H1 (cell line): ENCODE measurements around the gene TOM1. TPM values are rescaled to one million over a fixed set of nuclear protein-coding genes. Genes with fewer than 3 reads are reported as not detected.

Experiments
- CTCF ChIA-PET: fragments of 300-600 bp; sonication (Branson Sonifier 250); formaldehyde crosslinking; loops from one replicate; lab custom pipeline; 2021; ENCODE audit not compliant: partially characterized antibody; lab: Charles Lee
- POLR2A ChIA-PET: fragments of 300-600 bp; sonication (Branson Sonifier 250); formaldehyde crosslinking; loops from one replicate; lab custom pipeline; 2021; ENCODE audit warnings: inconsistent platforms; ENCODE audit not compliant: partially characterized antibody; lab: Charles Lee
- DNase-seq, 2 experiments: peaks; one replicate each; pipeline versions ENCODE4 v3.0.0 to v3.0.0-alpha.2; 2010 to 2022; ENCODE audit warnings: low spot score in 2 of 2, low read depth in 1 of 2, mixed read lengths in 1 of 2
- FAIRE-seq: peaks from 2 replicates; lab custom pipeline; 2011; peaks lifted over from hg19 to GRCh38; lab: Jason Lieb, UNC
- H2AFZ ChIP-seq: 2 replicates; pipeline ENCODE4 v1.8.1; 2012; ENCODE audit warnings: low read length, inconsistent platforms
- H2AK5ac ChIP-seq: 2 replicates; pipeline ENCODE4 v1.6.1; 2013; ENCODE audit warnings: low read depth, low read length
- H2BK120ac ChIP-seq: replicated peaks from 2 replicates; pipeline ENCODE3; 2013; ENCODE audit warnings: low read depth, low read length, inconsistent platforms
- H2BK12ac ChIP-seq: 2 replicates; pipeline ENCODE4 v1.6.1; 2013; ENCODE audit warnings: low read depth, low read length
- H2BK15ac ChIP-seq: 2 replicates; pipeline ENCODE4 v1.6.1; 2013; ENCODE audit warnings: low read length
- H2BK20ac ChIP-seq: 2 replicates; pipeline ENCODE4 v1.6.1; 2013; ENCODE audit warnings: low read length
- H2BK5ac ChIP-seq: 2 replicates; pipeline ENCODE4 v1.6.1; 2013; ENCODE audit warnings: low read depth, low read length
- H3K14ac ChIP-seq: 2 replicates; pipeline ENCODE4 v1.6.1; 2013; ENCODE audit warnings: inconsistent platforms; ENCODE audit not compliant: insufficient read length
- H3K18ac ChIP-seq: 2 replicates; pipeline ENCODE4 v1.6.1; 2013; ENCODE audit warnings: low read length; ENCODE audit errors: extremely low read depth
- H3K23ac ChIP-seq: 2 replicates; pipeline ENCODE4 v1.6.1; 2013; ENCODE audit warnings: inconsistent platforms; ENCODE audit not compliant: insufficient read length
- H3K23me2 ChIP-seq: 2 replicates; pipeline ENCODE4 v1.6.1; 2013; ENCODE audit warnings: low read depth, low read length
- H3K27ac ChIP-seq: 2 replicates; pipeline ENCODE4 v1.6.1; 2011; ENCODE audit warnings: low read depth, low read length, inconsistent platforms
- H3K27me3 ChIP-seq, 4 experiments: replicated peaks in 1 of 4; 1 replicate in 1 of 4; 2 replicates in 3 of 4; pipeline versions ENCODE4 v1.6.1 to v1.8.1; 2011 to 2013; ENCODE audit warnings: low read length in 3 of 4, mild to moderate bottlenecking in 3 of 4, inconsistent platforms in 2 of 4, mixed read lengths in 2 of 4, moderate library complexity in 1 of 4; ENCODE audit not compliant: control insufficient read depth in 3 of 4, insufficient read depth in 3 of 4; ENCODE audit errors: extremely low read depth in 1 of 4
- H3K36me3 ChIP-seq, 4 experiments: 2 replicates each; pipeline versions ENCODE4 v1.6.1 to v1.8.1; 2011 to 2013; ENCODE audit warnings: mild to moderate bottlenecking in 4 of 4, low read length in 3 of 4, moderate library complexity in 2 of 4, control low read depth in 1 of 4, inconsistent platforms in 1 of 4; ENCODE audit not compliant: insufficient read depth in 4 of 4, control insufficient read depth in 2 of 4
- H3K4ac ChIP-seq: replicated peaks from 2 replicates; pipeline ENCODE3; 2013; ENCODE audit warnings: low read length, low read depth, mixed read lengths, inconsistent platforms; ENCODE audit not compliant: insufficient read length
- H3K4me1 ChIP-seq, 4 experiments: replicated peaks in 1 of 4; 1 replicate in 1 of 4; 2 replicates in 3 of 4; pipeline versions ENCODE4 v1.6.1 to v1.8.1; 2011 to 2013; ENCODE audit warnings: low read length in 3 of 4, inconsistent platforms in 2 of 4, mixed read lengths in 1 of 4; ENCODE audit not compliant: insufficient read depth in 4 of 4, control insufficient read depth in 3 of 4
- H3K4me2 ChIP-seq, 2 experiments: 2 replicates each; pipeline versions ENCODE4 v1.6.1 to v1.8.1; 2011 to 2013; ENCODE audit warnings: low read depth in 2 of 2, low read length in 2 of 2, control low read depth in 1 of 2, inconsistent platforms in 1 of 2, mild to moderate bottlenecking in 1 of 2; ENCODE audit not compliant: insufficient read depth in 1 of 2
- H3K4me3 ChIP-seq, 4 experiments: fragments of 200-600, 300-600 bp in 1 of 4; sonication (generic), shearing (Covaris generic), sonication (Bioruptor Twin) in 1 of 4; 2 replicates each; pipeline versions ENCODE4 v1.5.1 to v1.8.1; 2011 to 2016; ENCODE audit warnings: low read length in 4 of 4, low read depth in 3 of 4, control low read depth in 2 of 4, inconsistent platforms in 2 of 4, mild to moderate bottlenecking in 2 of 4, mixed read lengths in 1 of 4, moderate library complexity in 1 of 4; ENCODE audit not compliant: insufficient read depth in 2 of 4; ENCODE audit errors: extremely low read depth in 1 of 4
- H3K56ac ChIP-seq: replicated peaks from 2 replicates; pipeline ENCODE3; 2013; ENCODE audit warnings: low read depth, mild to moderate bottlenecking, mixed read lengths, low read length, inconsistent platforms; ENCODE audit not compliant: insufficient read length
- H3K79me1 ChIP-seq: 2 replicates; pipeline ENCODE4 v1.6.1; 2013; ENCODE audit warnings: low read depth, low read length, control low read depth
- H3K79me2 ChIP-seq, 2 experiments: 2 replicates each; pipeline versions ENCODE4 v1.6.1 to v1.8.1; 2012 to 2013; ENCODE audit warnings: low read length in 2 of 2, mild to moderate bottlenecking in 2 of 2, inconsistent platforms in 1 of 2; ENCODE audit not compliant: insufficient read depth in 2 of 2, control insufficient read depth in 1 of 2
- H3K9ac ChIP-seq, 4 experiments: replicated peaks in 1 of 4; 1 replicate in 1 of 4; 2 replicates in 3 of 4; pipeline versions ENCODE4 v1.6.1 to v1.8.1; 2011 to 2013; ENCODE audit warnings: low read depth in 3 of 4, low read length in 3 of 4, control low read depth in 2 of 4, mild to moderate bottlenecking in 2 of 4, moderate library complexity in 2 of 4, inconsistent platforms in 1 of 4; ENCODE audit errors: extremely low read depth in 1 of 4
- H3K9me3 ChIP-seq, 2 experiments: 2 replicates each; pipeline versions ENCODE4 v1.6.1 to v1.8.1; 2012 to 2013; ENCODE audit warnings: mild to moderate bottlenecking in 2 of 2, moderate library complexity in 2 of 2, control low read depth in 1 of 2, inconsistent platforms in 1 of 2, low read depth in 1 of 2, low read length in 1 of 2, mixed read lengths in 1 of 2; ENCODE audit not compliant: insufficient read depth in 2 of 2
- H4K20me1 ChIP-seq, 2 experiments: replicated peaks in 1 of 2; 2 replicates each; pipeline versions ENCODE3 to v1.8.1; 2011 to 2013; ENCODE audit warnings: inconsistent platforms in 2 of 2, low read length in 2 of 2, mild to moderate bottlenecking in 1 of 2; ENCODE audit not compliant: insufficient read depth in 2 of 2, control insufficient read depth in 1 of 2
- H4K5ac ChIP-seq: 2 replicates; pipeline ENCODE4 v1.6.1; 2013; ENCODE audit warnings: low read length, low read depth, mixed read lengths, inconsistent platforms; ENCODE audit not compliant: insufficient read length
- H4K8ac ChIP-seq: 2 replicates; pipeline ENCODE4 v1.8.0; 2013; ENCODE audit warnings: mild to moderate bottlenecking, moderate library complexity, low read length, inconsistent platforms; ENCODE audit not compliant: insufficient read depth; ENCODE audit errors: extremely low read depth
- H4K91ac ChIP-seq: replicated peaks from 2 replicates; pipeline ENCODE3; 2013; ENCODE audit warnings: low read length, mixed read lengths, inconsistent platforms; ENCODE audit not compliant: insufficient read length
- ASH2L ChIP-seq: fragments of 200-600, 300-600 bp; sonication (generic); IDR thresholded peaks from one replicate; pipeline ENCODE4 v1.7.1; 2017; ENCODE audit warnings: low read length
- CBX8 ChIP-seq: fragments of 300-800, 300-1000 bp; sonication (generic); IDR thresholded peaks from 2 replicates; pipeline ENCODE4 v1.7.1; 2016; ENCODE audit warnings: low read depth, low read length, borderline replicate concordance
- E2F6 ChIP-seq: IDR thresholded peaks from 2 replicates; pipeline ENCODE4 v1.6.1; 2012; ENCODE audit warnings: inconsistent platforms
- GABPA ChIP-seq: IDR thresholded peaks from 2 replicates; pipeline ENCODE4 v1.6.1; 2011; ENCODE audit warnings: mild to moderate bottlenecking, low read length, moderate library complexity, borderline replicate concordance; ENCODE audit not compliant: insufficient read depth
- GTF2F1 ChIP-seq: IDR thresholded peaks from 2 replicates; pipeline ENCODE4 v1.6.1; 2012; ENCODE audit warnings: low read depth, low read length, improper control_type of control experiment, borderline replicate concordance
- JUND ChIP-seq: IDR thresholded peaks from 2 replicates; pipeline ENCODE4 v1.6.1; 2011; ENCODE audit warnings: mild to moderate bottlenecking, improper control_type of control experiment, low read length
- KDM5A ChIP-seq: fragments of 200-600 bp; IDR thresholded peaks from 2 replicates; pipeline ENCODE4 v1.7.1; 2012; ENCODE audit warnings: mild to moderate bottlenecking, low read length, inconsistent platforms, mixed read lengths
- MAFK ChIP-seq: IDR thresholded peaks from 2 replicates; pipeline ENCODE4 v1.6.1; 2012; ENCODE audit warnings: low read depth, mild to moderate bottlenecking, improper control_type of control experiment, low read length
- NANOG ChIP-seq: IDR thresholded peaks from 2 replicates; pipeline ENCODE4 v1.6.1; 2011; ENCODE audit warnings: low read length, low read depth, mild to moderate bottlenecking, inconsistent platforms; ENCODE audit not compliant: insufficient read depth, poor library complexity, severe bottlenecking
- RAD21 ChIP-seq, 2 experiments: IDR thresholded peaks in 1 of 2; conservative IDR thresholded peaks in 1 of 2; 2 replicates each; pipeline ENCODE4 v1.6.1; 2011; ENCODE audit warnings: low read depth in 2 of 2, low read length in 2 of 2, improper control_type of control experiment in 1 of 2, inconsistent platforms in 1 of 2, mild to moderate bottlenecking in 1 of 2, moderate library complexity in 1 of 2
- WGBS, 2 experiments: shearing (Covaris generic) in 1 of 2; methylation state at CpG; one replicate each; pipeline versions ENCODE4 v1.1.6 to v1.1.7; 2013 to 2015; ENCODE audit warnings: low lambda C conversion rate in 2 of 2, mixed read lengths in 2 of 2, inconsistent platforms in 1 of 2, low coverage in 1 of 2, missing lambda C conversion rate in 1 of 2; ENCODE audit not compliant: insufficient replicate concordance in 2 of 2, insufficient coverage in 1 of 2, insufficient read length in 1 of 2; ENCODE audit errors: extremely low coverage in 1 of 2, missing lambda C conversion rate in 1 of 2; 5-methylcytosine and 5-hydroxymethylcytosine counted together
- polyA plus RNA-seq, 7 experiments: library from polyadenylated mRNA; depleted of rRNA in 3 of 7; stranded (reverse) in 5 of 7; unstranded in 2 of 7; fragments of >200 nt in 5 of 7; fragments of 200-250 nt in 2 of 7; gene quantifications; 1 replicate in 5 of 7; 2 replicates in 1 of 7; 4 replicates in 1 of 7; pipeline versions ENCODE4 v1.2.1 to v1.2.3, GENCODE V29; 2011 to 2013; ENCODE audit warnings: missing spikeins in 2 of 7, mixed read lengths in 2 of 7
- total RNA-seq: library from RNA; stranded (reverse); fragmentation: NEBNext Ultra II Directional; extraction: Animal tissue kit (Norgen Biotek cat#: 25700); gene quantifications from 2 replicates; pipeline ENCODE4 v1.2.1, GENCODE V29; 2021

Gene TOM1
- total and polyA plus RNA-seq, 2 of the 8 experiments (the other 6 are each of a cell fraction or from before 2014, with no cell fraction given), result 25.1 to 39.2 TPM

DNA sequence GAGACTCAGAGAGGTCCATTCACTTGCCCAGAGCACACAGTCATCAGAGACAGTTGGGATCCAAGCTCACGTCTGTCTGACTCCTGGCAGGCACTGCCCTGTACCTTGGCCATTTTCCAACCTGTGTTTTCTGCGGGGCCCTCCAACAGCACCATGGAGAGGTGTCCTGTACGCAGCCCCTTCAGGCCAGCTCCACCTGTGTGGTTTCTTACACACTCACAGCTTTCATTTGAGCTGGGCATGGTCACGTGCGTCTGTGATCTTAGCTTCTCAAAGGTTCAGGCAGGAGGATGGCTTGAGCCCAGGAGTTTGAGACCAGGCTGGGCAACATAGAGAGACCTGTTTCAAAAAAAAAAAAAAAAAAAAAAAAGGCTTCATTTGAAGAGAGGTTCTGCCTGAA lies 24.4 kb downstream of the TOM1 start:
- no peaks in the 10 kb centered on the region; the same call in none of the 2 replicates for H3K79me1 ChIP-seq
- WGBS, 2 experiments, result 86% methylated on average over 5 of the region's 5 CpGs; no CpG with 5 or more reads in 1 of the 2 experiments
- H2BK20ac ChIP-seq, result no peak overlapping the region
- peaks cover 5 to 13% (median 8%) of the 10 kb centered on the region in 4 experiments; a peak in 6 of 8 replicates for H3K36me3 ChIP-seq
- H3K56ac ChIP-seq, result no peak overlapping the region
- peaks cover 3% of the 10 kb centered on the region in 2 experiments for H4K20me1 ChIP-seq
- H3K18ac ChIP-seq, result no peak overlapping the region
- H3K4ac ChIP-seq, result no peak overlapping the region
- H2BK12ac ChIP-seq, result no peak overlapping the region
- no peak overlapping the region for H2AK5ac ChIP-seq
- no peaks in the 10 kb centered on the region for H3K79me2 ChIP-seq
- ChIA-PET CTCF (interaction anchor here (0.8 kb wide), 1 partner anchor 13 kb away, joined by 3 read pairs; no protein-coding TSS in a partner anchor), POLR2A (interaction anchor here (0.9 kb wide), 1 partner anchor 9 kb away, joined by 3 read pairs; no protein-coding TSS in a partner anchor)
- FAIRE-seq, result no peak
- no peaks in the 10 kb centered on the region for H3K4me1 ChIP-seq
- H4K91ac ChIP-seq, result no peak overlapping the region
- H3K4me2 ChIP-seq, result no peak overlapping the region
- H3K23ac ChIP-seq, result no peak overlapping the region
- H3K9ac ChIP-seq, result no peak overlapping the region
- no peaks in the 10 kb centered on the region for H3K23me2 ChIP-seq
- H4K5ac ChIP-seq, result no peak overlapping the region
- H3K14ac ChIP-seq, result no peak overlapping the region
- H3K27me3 ChIP-seq, result no peaks in the 10 kb centered on the region
- no peak overlapping the region for H2BK5ac ChIP-seq
- no peak overlapping the region for H2BK15ac ChIP-seq
- H3K9me3 ChIP-seq, result no peaks in the 10 kb centered on the region
- H4K8ac ChIP-seq, result no peak overlapping the region
- H2BK120ac ChIP-seq, result no peak overlapping the region
- no peak overlapping the region for H3K27ac ChIP-seq
- no peak for DNase-seq
- H3K4me3 ChIP-seq, result no peak overlapping the region
- no peak overlapping the region for H2AFZ ChIP-seq
- TF ChIP-seq NANOG (no peak), JUND (no peak), GTF2F1 (no peak), CBX8 (no peak), E2F6 (no peak), GABPA (no peak), KDM5A (no peak), MAFK (no peak), ASH2L (no peak), RAD21 (IDR thresholded peaks at IDR 0.05 in 1 of 2, conservative IDR thresholded peaks at IDR 0.05 in 1 of 2; ENCODE audit: low read depth in 2 of 2, low read length in 2 of 2) (no peak)
